Stimulated activated CD4-positive, alpha-beta T cell treated with anti-CD3 and anti-CD28 coated beads, TNF-alpha, amount 100 ng/mL, for 24 hours (primary cell): ENCODE results near the gene KRT6A.
"Not testable (repeated sequence)": the region's sequence is repeated elsewhere in the genome, so short reads cannot be mapped to it uniquely, and the experiment has no call there.

Experiments
- DNase-seq, 3 experiments: peaks; one replicate each; pipeline ENCODE4 v3.0.0-alpha.2; 2020; ENCODE audit warnings: low read depth in 3 of 3

KRT6A gene

GRCh38 chr12:52502877-52503276 lies 9.8 kb upstream of the KRT6A start:
- DNase-seq: no peak

DNA sequence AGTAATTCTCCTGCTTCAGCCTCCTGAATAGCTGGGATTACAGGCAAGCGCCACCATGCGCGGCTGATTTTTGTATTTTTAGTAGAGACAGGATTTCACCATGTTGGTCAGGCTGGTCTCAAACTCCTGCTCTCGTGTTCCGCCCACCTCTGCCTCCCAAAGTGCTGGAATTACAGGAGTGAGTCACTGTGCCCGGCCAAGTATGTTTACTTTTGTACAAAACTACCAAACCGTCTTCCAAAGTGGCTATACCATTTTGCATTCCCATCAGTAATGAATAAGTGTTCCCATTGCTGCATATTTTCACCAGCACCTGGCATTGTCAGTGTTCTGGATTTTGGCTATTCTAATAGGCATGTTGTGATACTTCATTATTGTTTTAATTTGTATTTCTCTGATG lies 8.4 kb upstream of the KRT6A start:
- no peak for DNase-seq

DNA sequence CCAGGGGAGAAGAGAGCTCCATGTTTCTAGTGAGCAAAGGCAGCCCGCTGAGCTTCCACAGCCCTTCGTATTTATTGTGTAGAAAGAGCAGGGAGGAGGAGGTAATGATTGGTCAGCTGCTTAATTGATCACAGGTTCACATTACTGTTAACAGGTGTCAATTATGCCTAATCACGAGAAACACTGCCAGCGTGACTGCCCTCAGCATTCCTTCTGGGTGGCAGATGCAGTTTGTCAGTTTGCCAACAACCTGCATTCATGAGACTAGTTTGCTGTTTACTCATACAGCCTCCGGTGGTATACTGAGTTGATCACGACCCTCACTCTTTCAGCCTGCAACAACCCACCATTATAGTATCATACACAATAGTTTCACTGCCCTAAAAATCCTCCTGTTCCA lies 7.5 kb upstream of the KRT6A start:
- DNase-seq: not testable (repeated sequence)

DNA sequence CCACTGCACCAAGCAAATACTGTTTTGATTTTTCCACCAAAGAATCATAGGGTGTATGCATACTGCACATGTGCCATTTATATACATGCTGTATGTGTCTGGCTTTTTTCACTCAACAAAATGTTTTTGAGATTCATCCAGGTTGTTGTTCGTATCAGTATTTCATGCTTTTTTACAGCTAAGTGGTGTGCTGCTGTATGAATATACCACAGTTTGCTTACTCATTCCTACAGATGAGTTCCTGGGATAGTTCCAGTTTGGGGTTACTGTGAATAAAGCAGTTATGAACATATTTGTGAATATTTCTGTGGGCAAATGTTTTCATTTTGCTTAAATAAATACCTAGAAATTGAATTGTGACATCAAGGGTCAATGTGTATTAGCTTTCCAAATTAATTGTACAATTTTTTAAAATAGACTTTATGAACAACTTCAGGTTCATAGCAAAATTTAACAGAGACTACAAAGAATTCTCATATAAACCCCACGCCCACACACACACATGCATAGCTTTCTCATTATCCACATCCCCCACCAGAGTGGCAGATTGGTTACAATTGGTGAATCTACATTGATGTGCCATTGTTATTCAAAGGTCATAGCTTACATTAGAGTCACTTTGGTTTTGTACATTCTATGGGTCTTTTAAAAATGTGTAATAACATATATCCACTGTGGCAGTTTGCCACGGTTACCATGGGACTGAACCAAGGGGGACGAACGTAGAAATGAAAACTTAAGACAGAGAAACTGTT lies 6.9 kb upstream of the KRT6A start:
- no peak for DNase-seq

- DNase-seq: no peak
These were observed 5.9 kb upstream of the KRT6A start for GRCh38 chr12:52498946-52499345.

DNA sequence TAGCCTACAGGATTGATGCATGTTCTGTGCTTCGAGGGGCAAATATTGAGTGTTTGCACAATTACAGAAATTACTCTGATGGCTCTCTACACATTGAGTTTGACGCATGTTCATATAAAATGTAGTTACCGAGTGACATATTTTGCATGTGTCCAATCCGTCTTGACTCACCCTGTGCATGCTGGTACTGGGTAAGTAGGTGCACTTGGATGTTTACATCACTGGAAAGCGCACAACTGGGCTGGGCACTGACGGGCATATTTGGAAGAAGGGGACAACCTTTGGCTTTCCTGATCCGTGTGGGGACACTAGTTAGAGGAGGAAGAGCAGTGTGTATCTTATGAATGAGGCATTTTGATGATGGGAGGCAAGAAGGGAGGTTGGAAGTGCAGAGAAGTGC lies 4.9 kb upstream of the KRT6A start:
- no peak for DNase-seq

- no peak for DNase-seq
These were observed 3.6 kb upstream of the KRT6A start for GRCh38 chr12:52496590-52497071.

DNA sequence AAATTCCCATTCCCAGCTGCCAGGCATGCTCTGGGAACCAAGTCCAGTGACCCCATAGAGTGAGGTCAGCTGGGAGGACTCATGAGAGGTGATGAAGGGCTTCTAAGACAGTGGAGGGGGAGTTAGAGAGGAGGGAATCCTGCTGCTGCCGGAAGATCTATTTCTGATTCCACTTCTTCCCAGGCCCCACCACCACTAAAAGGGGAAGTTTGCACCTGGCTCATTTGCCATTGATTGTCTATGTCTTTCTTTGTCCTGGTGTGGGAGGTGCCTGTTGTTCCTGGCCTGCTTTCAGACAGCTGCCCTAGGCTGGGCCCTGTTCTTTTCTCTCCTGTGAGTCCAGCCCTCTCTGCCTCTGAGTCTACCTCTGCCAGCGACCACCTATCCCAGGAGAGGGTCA lies 3.0 kb upstream of the KRT6A start:
- no peak for DNase-seq

GRCh38 chr12:52495389-52495788 lies 2.3 kb upstream of the KRT6A start:
- DNase-seq: no peak

DNA sequence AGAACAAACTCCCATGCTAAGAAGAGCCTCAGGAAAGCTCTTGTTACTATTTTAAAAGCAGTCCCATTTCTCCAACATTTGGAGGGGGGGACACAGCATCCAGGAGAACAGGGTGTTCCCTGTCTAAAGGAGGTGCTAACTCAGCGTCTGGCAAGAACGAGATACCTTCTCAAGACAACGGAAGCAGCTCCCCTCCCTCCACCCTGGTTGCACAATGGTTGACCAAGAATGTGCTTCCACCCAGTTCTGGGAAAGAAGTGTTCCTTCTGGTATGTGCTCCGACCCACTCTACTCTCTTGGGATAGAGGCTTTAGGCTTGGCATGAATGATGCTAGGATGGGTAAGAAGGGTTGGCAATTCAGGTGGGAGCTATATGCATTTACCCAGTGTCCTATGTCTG lies 1.5 kb upstream of the KRT6A start:
- DNase-seq: no peak

GRCh38 chr12:52494100-52494499 lies 1.0 kb upstream of the KRT6A start:
- no peak for DNase-seq

DNA sequence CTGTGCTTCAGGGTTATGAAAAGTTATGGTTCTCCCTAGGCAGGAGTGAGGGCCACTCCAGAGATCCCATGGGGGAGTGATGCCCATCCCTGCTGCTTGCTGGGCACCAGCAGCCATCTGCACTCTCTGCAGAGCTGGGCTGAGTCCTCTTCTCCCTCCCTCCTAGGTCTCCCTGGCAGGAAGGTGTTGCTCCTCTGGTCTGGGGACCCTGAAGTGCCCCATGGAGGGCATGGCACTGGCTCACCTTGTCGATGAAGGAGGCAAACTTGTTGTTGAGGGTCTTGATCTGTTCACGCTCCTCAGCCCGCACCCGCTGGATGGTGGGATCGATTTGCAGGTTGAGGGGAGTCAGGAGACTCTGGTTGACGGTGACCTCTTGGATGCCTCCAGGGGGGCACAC lies 652 bp downstream of the KRT6A start:
- DNase-seq: not testable (repeated sequence)

GRCh38 chr12:52491495-52491894 lies 1.6 kb downstream of the KRT6A start:
- DNase-seq: not testable (repeated sequence)

DNA sequence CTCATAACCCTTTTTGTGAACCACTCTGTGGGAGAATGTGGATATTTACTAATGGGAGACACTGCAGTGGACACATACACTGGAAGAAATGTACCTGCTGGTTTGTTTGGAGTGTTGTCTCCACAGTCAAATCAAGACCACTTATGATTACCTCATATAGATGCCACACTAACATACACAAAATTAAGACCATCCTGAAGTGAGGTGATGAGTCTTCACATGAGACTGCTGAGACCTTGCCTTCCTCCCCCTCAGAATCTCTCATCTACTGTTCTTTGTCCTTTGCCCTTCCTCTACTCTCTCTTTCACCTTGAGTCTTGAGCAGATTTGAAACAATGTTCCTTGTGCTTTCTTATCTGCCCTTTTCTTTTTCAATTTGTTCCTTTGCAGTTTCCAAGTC lies 4.3 kb downstream of the KRT6A start:
- no peak for DNase-seq

DNA sequence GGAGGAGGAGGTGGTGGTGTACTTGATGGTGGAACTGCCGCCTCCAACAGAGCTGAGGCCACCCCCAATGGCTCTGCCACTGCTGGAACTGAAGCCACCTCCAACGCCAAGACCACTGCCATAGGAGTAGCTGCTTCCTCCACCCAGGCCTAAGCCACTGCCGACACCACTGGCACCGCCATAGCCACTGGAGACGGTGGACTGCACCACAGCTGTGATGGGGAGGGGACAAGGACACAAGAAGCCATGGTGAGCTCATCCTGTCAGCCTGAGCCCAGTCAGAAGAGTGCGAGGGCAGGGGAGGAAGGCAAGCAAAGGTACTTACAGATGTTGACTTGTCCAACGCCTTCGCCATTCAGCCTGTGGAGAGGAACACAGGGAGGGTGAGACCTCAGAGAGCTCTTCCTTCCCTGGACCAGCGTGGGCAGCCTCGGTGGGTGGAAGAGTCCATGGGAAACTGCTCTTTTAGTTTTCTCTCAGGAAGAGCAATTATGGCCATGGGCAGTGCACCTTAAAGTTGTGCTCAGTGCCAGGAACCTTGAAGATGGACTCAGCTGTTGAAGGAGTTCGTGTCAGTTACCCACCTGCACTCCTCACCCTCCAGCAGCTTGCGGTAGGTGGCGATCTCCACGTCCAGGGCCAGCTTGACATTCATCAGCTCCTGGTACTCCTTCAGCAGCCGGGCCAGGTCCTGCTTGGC lies 5.2 kb downstream of the KRT6A start:
- DNase-seq: not testable (repeated sequence)

DNA sequence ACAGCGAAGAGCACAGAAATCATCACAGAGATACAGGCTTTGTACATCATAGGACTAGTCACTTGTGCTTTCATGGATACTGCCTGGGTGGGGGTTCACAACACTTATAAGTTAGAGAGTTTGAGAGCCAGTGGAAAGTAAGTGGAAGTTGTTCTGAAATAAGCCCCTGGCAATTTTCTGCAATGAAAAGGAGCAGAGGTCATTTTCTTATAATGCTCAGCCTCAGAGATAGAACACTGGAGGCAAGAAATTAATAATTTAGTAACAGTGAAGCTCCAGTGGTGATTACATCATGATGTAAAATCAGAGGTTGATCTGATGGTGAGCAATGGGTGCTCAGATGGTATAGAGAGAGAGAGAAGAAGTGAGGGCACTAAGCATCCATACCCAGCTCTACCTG lies 5.8 kb downstream of the KRT6A start:
- no peak for DNase-seq

DNA sequence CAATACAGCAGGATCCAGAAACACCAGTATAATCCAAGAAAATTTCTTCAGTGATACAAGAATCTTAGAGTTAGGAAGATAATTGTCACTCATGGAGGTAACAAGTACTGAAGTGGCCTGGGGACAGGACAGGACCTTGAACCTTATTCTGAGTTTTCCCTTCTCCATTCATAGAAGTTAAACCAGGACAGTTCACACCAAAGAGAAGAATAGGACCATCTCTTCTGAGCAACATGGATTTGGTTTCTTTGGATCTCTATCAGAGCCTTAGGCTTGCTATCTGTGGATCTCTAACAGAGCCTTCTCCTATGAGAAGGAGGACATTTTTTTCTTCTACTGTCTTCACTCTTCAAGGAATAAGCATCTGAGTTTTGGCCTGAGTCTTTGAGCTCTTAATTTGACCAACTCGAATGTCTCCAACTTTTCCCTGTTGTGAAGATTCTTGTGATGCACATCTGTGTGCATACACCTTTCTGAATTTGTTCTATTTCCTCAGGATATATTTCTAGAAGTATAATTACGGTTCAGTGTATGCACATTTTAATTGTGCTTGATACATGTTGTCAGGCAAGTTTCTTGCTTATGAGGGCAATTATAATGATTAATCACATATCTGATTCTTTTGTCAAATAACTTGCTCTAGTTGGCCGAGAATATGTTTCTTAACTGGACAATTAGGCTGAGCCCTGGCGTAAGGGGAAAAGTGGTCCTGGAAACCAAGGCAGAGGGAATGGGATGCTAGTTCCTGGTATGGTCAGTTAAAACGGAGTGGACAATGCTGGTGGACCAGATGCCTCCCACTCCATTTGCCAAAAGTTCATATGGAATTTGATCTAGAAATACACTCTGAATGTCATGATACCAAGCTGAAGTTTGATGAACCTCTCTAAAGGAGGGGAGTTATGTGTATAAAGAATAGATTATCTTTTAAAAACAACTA lies 6.6 kb downstream of the KRT6A start:
- DNase-seq: no peak

DNA sequence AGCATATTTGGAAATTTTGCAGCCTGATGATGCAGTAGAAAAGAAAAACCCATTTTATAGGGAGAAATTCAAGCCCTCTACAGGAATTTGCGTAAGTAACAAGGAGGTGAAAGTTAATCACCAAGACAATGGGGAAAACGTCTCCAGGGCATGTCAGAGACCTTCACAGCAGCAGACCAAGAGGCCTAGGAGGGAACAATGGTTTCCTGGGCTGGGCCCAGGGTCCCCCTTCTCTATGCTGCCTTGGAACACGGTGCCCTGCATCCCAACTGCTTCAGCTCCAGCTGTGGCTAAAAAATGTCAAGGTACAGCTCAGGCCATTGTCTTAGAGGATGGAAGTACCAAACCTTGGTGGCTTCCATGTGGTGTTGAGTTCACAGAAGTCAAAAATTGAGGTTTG lies 13.0 kb downstream of the KRT6A start:
- no peak for DNase-seq

GRCh38 chr12:52477651-52478050 lies 15.4 kb downstream of the KRT6A start:
- no peak for DNase-seq

- DNase-seq: no peak
These were observed 18.8 kb downstream of the KRT6A start for GRCh38 chr12:52474212-52474611.

- DNase-seq: no peak
These were observed 19.3 kb downstream of the KRT6A start, which contains the start of gene KRT6C for GRCh38 chr12:52473768-52474167. TSS of gene KRT6C (minus strand) at chr12:52473805. CDS start at chr12:52473737, 68 bp downstream.

GRCh38 chr12:52469853-52470252 lies 23.2 kb downstream of the KRT6A start:
- no peak for DNase-seq
